ENCODE results near the gene SPDYA. TPM values are rescaled to one million over a fixed set of nuclear protein-coding genes. Genes with fewer than 3 reads are reported as not detected.

Gene SPDYA
- total and polyA plus RNA-seq, 2 donors from 2014 or later = 1.6 TPM; not detected in 1

- H3K9ac ChIP-seq (ENCODE audit: low read length in 3 of 3) = no peak overlapping the region
- H3K9me3 ChIP-seq (ENCODE audit: control insufficient read depth in 2 of 3, insufficient read depth in 1 of 3, low read length in 3 of 3) = no peaks in the 10 kb centered on the region
- no peaks in the 10 kb centered on the region for H3K27me3 ChIP-seq (ENCODE audit: control insufficient read depth, insufficient read depth, low read length)
- no peak for TF ChIP-seq CTCF (IDR thresholded peaks at IDR 0.05; ENCODE audit: borderline replicate concordance, extremely low read depth, insufficient read depth)
- no peak overlapping the region for H3K27ac ChIP-seq (ENCODE audit: low read depth in 2 of 2, low read length in 2 of 2)
- intact Hi-C loops (cut with DNase I) = no loop called here
- H3K4me1 ChIP-seq (ENCODE audit: control insufficient read depth in 2 of 3, insufficient read depth in 2 of 3, low read depth in 1 of 3, low read length in 3 of 3) = no peaks in the 10 kb centered on the region
- H3K4me3 ChIP-seq (ENCODE audit: low read length in 3 of 3) = no peak overlapping the region
- DNase-seq (no peak), FAIRE-seq (no peak)
- H3K36me3 ChIP-seq (ENCODE audit: control insufficient read depth in 2 of 3, insufficient read depth in 3 of 3, low read length in 3 of 3) = no peaks in the 10 kb centered on the region
These were observed 13.6 kb downstream of the SPDYA start for GRCh38 chr2:28824207-28824606.

GRCh38 chr2:28824870-28825269, 14.2 kb downstream of the SPDYA start:
- intact Hi-C loops (cut with DNase I) = no loop called here
- Histone ChIP-seq H3K27me3 (ENCODE audit: control insufficient read depth, insufficient read depth, low read length) (no peaks in the 10 kb centered on the region), H3K36me3 (ENCODE audit: control insufficient read depth in 2 of 3, insufficient read depth in 3 of 3, low read length in 3 of 3) (no peaks in the 10 kb centered on the region), H3K9me3 (ENCODE audit: control insufficient read depth in 2 of 3, insufficient read depth in 1 of 3, low read length in 3 of 3) (no peaks in the 10 kb centered on the region), H3K4me3 (ENCODE audit: low read length in 3 of 3) (no peak overlapping the region), H3K4me1 (ENCODE audit: control insufficient read depth in 2 of 3, insufficient read depth in 2 of 3, low read depth in 1 of 3, low read length in 3 of 3) (no peaks in the 10 kb centered on the region), H3K9ac (ENCODE audit: low read length in 3 of 3) (no peak overlapping the region), H3K27ac (ENCODE audit: low read depth in 2 of 2, low read length in 2 of 2) (no peak overlapping the region)
- FAIRE-seq (no peak), DNase-seq (no peak)
- no peak for TF ChIP-seq CTCF (IDR thresholded peaks at IDR 0.05; ENCODE audit: borderline replicate concordance, extremely low read depth, insufficient read depth)

- Histone ChIP-seq H3K9ac (ENCODE audit: low read length in 3 of 3) (no peak overlapping the region), H3K4me1 (ENCODE audit: control insufficient read depth in 2 of 3, insufficient read depth in 2 of 3, low read depth in 1 of 3, low read length in 3 of 3) (no peaks in the 10 kb centered on the region), H3K36me3 (ENCODE audit: control insufficient read depth in 2 of 3, insufficient read depth in 3 of 3, low read length in 3 of 3) (no peaks in the 10 kb centered on the region), H3K9me3 (ENCODE audit: control insufficient read depth in 2 of 3, insufficient read depth in 1 of 3, low read length in 3 of 3) (no peaks in the 10 kb centered on the region), H3K27ac (ENCODE audit: low read depth in 2 of 2, low read length in 2 of 2) (no peak overlapping the region), H3K4me3 (ENCODE audit: low read length in 3 of 3) (no peak overlapping the region), H3K27me3 (ENCODE audit: control insufficient read depth, insufficient read depth, low read length) (no peaks in the 10 kb centered on the region)
- TF ChIP-seq CTCF (IDR thresholded peaks at IDR 0.05; ENCODE audit: borderline replicate concordance, extremely low read depth, insufficient read depth) = no peak
- intact Hi-C loops (cut with DNase I) = no loop called here
- no peak for FAIRE-seq
- no peak for DNase-seq
These were observed 17.7 kb downstream of the SPDYA start for GRCh38 chr2:28828382-28828781.
